ENCODE measurements around the gene DTHD1.

The DTHD1 gene

GRCh38 chr4:36321176-36321575 is 39.8 kb downstream of the DTHD1 start:
- Histone ChIP-seq H3K4me3 (ENCODE audit: low read length) (no peak overlapping the region), H3K9me3 (ENCODE audit: insufficient read depth, low read depth, low read length) (no peaks in the 10 kb centered on the region), H3K9ac (ENCODE audit: low read depth, low read length) (no peak overlapping the region), H3K4me1 (ENCODE audit: insufficient read depth, low read length) (no peaks in the 10 kb centered on the region), H3K27me3 (ENCODE audit: insufficient read depth, low read length) (no peaks in the 10 kb centered on the region), H3K36me3 (ENCODE audit: insufficient read depth, low read depth, low read length) (no peaks in the 10 kb centered on the region), H3K27ac (ENCODE audit: low read length) (no peak overlapping the region)

GRCh38 chr4:36322921-36323354 is 41.5 kb downstream of the DTHD1 start:
- H3K4me3 ChIP-seq (ENCODE audit: low read length) = no peak overlapping the region
- H3K4me1 ChIP-seq (ENCODE audit: insufficient read depth, low read length) = no peaks in the 10 kb centered on the region

GRCh38 chr4:36323816-36324419 is 42.5 kb downstream of the DTHD1 start:
- H3K4me3 ChIP-seq (ENCODE audit: low read length) = no peak overlapping the region
- H3K9ac ChIP-seq (ENCODE audit: low read depth, low read length) = no peak overlapping the region
- H3K36me3 ChIP-seq (ENCODE audit: insufficient read depth, low read depth, low read length) = no peaks in the 10 kb centered on the region
- H3K9me3 ChIP-seq (ENCODE audit: insufficient read depth, low read depth, low read length) = no peaks in the 10 kb centered on the region
- H3K27ac ChIP-seq (ENCODE audit: low read length) = no peak overlapping the region
- no peaks in the 10 kb centered on the region for H3K27me3 ChIP-seq (ENCODE audit: insufficient read depth, low read length)
- H3K4me1 ChIP-seq (ENCODE audit: insufficient read depth, low read length) = no peaks in the 10 kb centered on the region

More at GRCh38 chr4:36322921-36323354, 41.5 kb downstream of the DTHD1 start:
- no peak overlapping the region for H3K9ac ChIP-seq (ENCODE audit: low read depth, low read length)
- no peaks in the 10 kb centered on the region for H3K36me3 ChIP-seq (ENCODE audit: insufficient read depth, low read depth, low read length)
- no peak overlapping the region for H3K27ac ChIP-seq (ENCODE audit: low read length)
- no peaks in the 10 kb centered on the region for H3K9me3 ChIP-seq (ENCODE audit: insufficient read depth, low read depth, low read length)
- no peaks in the 10 kb centered on the region for H3K27me3 ChIP-seq (ENCODE audit: insufficient read depth, low read length)

GRCh38 chr4:36324808-36325207 is 43.4 kb downstream of the DTHD1 start:
- H3K9me3 ChIP-seq (ENCODE audit: insufficient read depth, low read depth, low read length) = no peaks in the 10 kb centered on the region
- H3K4me1 ChIP-seq (ENCODE audit: insufficient read depth, low read length) = no peaks in the 10 kb centered on the region
- H3K9ac ChIP-seq (ENCODE audit: low read depth, low read length) = no peak overlapping the region
- H3K36me3 ChIP-seq (ENCODE audit: insufficient read depth, low read depth, low read length) = no peaks in the 10 kb centered on the region
- no peak overlapping the region for H3K4me3 ChIP-seq (ENCODE audit: low read length)
- no peak overlapping the region for H3K27ac ChIP-seq (ENCODE audit: low read length)
- H3K27me3 ChIP-seq (ENCODE audit: insufficient read depth, low read length) = no peaks in the 10 kb centered on the region

GRCh38 chr4:36325499-36325898 is 44.1 kb downstream of the DTHD1 start:
- H3K27me3 ChIP-seq (ENCODE audit: insufficient read depth, low read length) = no peaks in the 10 kb centered on the region
- no peak overlapping the region for H3K27ac ChIP-seq (ENCODE audit: low read length)
- H3K4me3 ChIP-seq (ENCODE audit: low read length) = no peak overlapping the region
- no peaks in the 10 kb centered on the region for H3K4me1 ChIP-seq (ENCODE audit: insufficient read depth, low read length)
- H3K36me3 ChIP-seq (ENCODE audit: insufficient read depth, low read depth, low read length) = no peaks in the 10 kb centered on the region
- no peaks in the 10 kb centered on the region for H3K9me3 ChIP-seq (ENCODE audit: insufficient read depth, low read depth, low read length)
- no peak overlapping the region for H3K9ac ChIP-seq (ENCODE audit: low read depth, low read length)

- no peaks in the 10 kb centered on the region for H3K4me1 ChIP-seq (ENCODE audit: insufficient read depth, low read length)
- no peaks in the 10 kb centered on the region for H3K9me3 ChIP-seq (ENCODE audit: insufficient read depth, low read depth, low read length)
- H3K4me3 ChIP-seq (ENCODE audit: low read length) = no peak overlapping the region
- no peaks in the 10 kb centered on the region for H3K36me3 ChIP-seq (ENCODE audit: insufficient read depth, low read depth, low read length)
- no peak overlapping the region for H3K9ac ChIP-seq (ENCODE audit: low read depth, low read length)
- H3K27ac ChIP-seq (ENCODE audit: low read length) = no peak overlapping the region
- H3K27me3 ChIP-seq (ENCODE audit: insufficient read depth, low read length) = no peaks in the 10 kb centered on the region
These were observed 44.5 kb downstream of the DTHD1 start for GRCh38 chr4:36325926-36326325.

GRCh38 chr4:36326476-36327029 is 45.1 kb downstream of the DTHD1 start:
- Histone ChIP-seq H3K4me3 (ENCODE audit: low read length) (no peak overlapping the region), H3K9ac (ENCODE audit: low read depth, low read length) (no peak overlapping the region), H3K27me3 (ENCODE audit: insufficient read depth, low read length) (no peaks in the 10 kb centered on the region), H3K27ac (ENCODE audit: low read length) (no peak overlapping the region), H3K4me1 (ENCODE audit: insufficient read depth, low read length) (no peaks in the 10 kb centered on the region), H3K36me3 (ENCODE audit: insufficient read depth, low read depth, low read length) (no peaks in the 10 kb centered on the region), H3K9me3 (ENCODE audit: insufficient read depth, low read depth, low read length) (no peaks in the 10 kb centered on the region)

GRCh38 chr4:36327400-36327799 is 46.0 kb downstream of the DTHD1 start:
- H3K9me3 ChIP-seq (ENCODE audit: insufficient read depth, low read depth, low read length) = no peaks in the 10 kb centered on the region
- no peaks in the 10 kb centered on the region for H3K27me3 ChIP-seq (ENCODE audit: insufficient read depth, low read length)
- H3K4me1 ChIP-seq (ENCODE audit: insufficient read depth, low read length) = no peaks in the 10 kb centered on the region
- no peaks in the 10 kb centered on the region for H3K36me3 ChIP-seq (ENCODE audit: insufficient read depth, low read depth, low read length)
- H3K4me3 ChIP-seq (ENCODE audit: low read length) = no peak overlapping the region
- H3K9ac ChIP-seq (ENCODE audit: low read depth, low read length) = no peak overlapping the region
- H3K27ac ChIP-seq (ENCODE audit: low read length) = no peak overlapping the region

- no peak overlapping the region for H3K27ac ChIP-seq (ENCODE audit: low read length)
- no peaks in the 10 kb centered on the region for H3K4me1 ChIP-seq (ENCODE audit: insufficient read depth, low read length)
- no peaks in the 10 kb centered on the region for H3K27me3 ChIP-seq (ENCODE audit: insufficient read depth, low read length)
- no peak overlapping the region for H3K4me3 ChIP-seq (ENCODE audit: low read length)
- no peaks in the 10 kb centered on the region for H3K9me3 ChIP-seq (ENCODE audit: insufficient read depth, low read depth, low read length)
- no peak overlapping the region for H3K9ac ChIP-seq (ENCODE audit: low read depth, low read length)
- H3K36me3 ChIP-seq (ENCODE audit: insufficient read depth, low read depth, low read length) = no peaks in the 10 kb centered on the region
These were observed 46.7 kb downstream of the DTHD1 start for GRCh38 chr4:36328130-36328529.

GRCh38 chr4:36329228-36329627 is 47.8 kb downstream of the DTHD1 start:
- Histone ChIP-seq H3K9me3 (ENCODE audit: insufficient read depth, low read depth, low read length) (no peaks in the 10 kb centered on the region), H3K4me1 (ENCODE audit: insufficient read depth, low read length) (no peaks in the 10 kb centered on the region), H3K4me3 (ENCODE audit: low read length) (no peak overlapping the region), H3K9ac (ENCODE audit: low read depth, low read length) (no peak overlapping the region), H3K27ac (ENCODE audit: low read length) (no peak overlapping the region), H3K36me3 (ENCODE audit: insufficient read depth, low read depth, low read length) (no peaks in the 10 kb centered on the region), H3K27me3 (ENCODE audit: insufficient read depth, low read length) (no peaks in the 10 kb centered on the region)

- H3K9ac ChIP-seq (ENCODE audit: low read depth, low read length) = no peak overlapping the region
- no peaks in the 10 kb centered on the region for H3K9me3 ChIP-seq (ENCODE audit: insufficient read depth, low read depth, low read length)
- no peak overlapping the region for H3K4me3 ChIP-seq (ENCODE audit: low read length)
- H3K27me3 ChIP-seq (ENCODE audit: insufficient read depth, low read length) = no peaks in the 10 kb centered on the region
- H3K4me1 ChIP-seq (ENCODE audit: insufficient read depth, low read length) = no peaks in the 10 kb centered on the region
- H3K36me3 ChIP-seq (ENCODE audit: insufficient read depth, low read depth, low read length) = no peaks in the 10 kb centered on the region
- H3K27ac ChIP-seq (ENCODE audit: low read length) = no peak overlapping the region
These were observed 49.4 kb downstream of the DTHD1 start for GRCh38 chr4:36330796-36331195.

- Histone ChIP-seq H3K9me3 (ENCODE audit: insufficient read depth, low read depth, low read length) (no peaks in the 10 kb centered on the region), H3K4me1 (ENCODE audit: insufficient read depth, low read length) (no peaks in the 10 kb centered on the region), H3K27ac (ENCODE audit: low read length) (no peak overlapping the region), H3K27me3 (ENCODE audit: insufficient read depth, low read length) (no peaks in the 10 kb centered on the region), H3K9ac (ENCODE audit: low read depth, low read length) (no peak overlapping the region), H3K36me3 (ENCODE audit: insufficient read depth, low read depth, low read length) (no peaks in the 10 kb centered on the region), H3K4me3 (ENCODE audit: low read length) (no peak overlapping the region)
These were observed 50.8 kb downstream of the DTHD1 start for GRCh38 chr4:36332023-36332781.
